LNCAP (cell line): ENCODE results near the gene MPRIP.

Experiments used
- TF ChIP-seq, protein P1 (sequence below): fragments of 450-650 bp; IDR thresholded peaks from 2 replicates; pipeline ENCODE4 v1.5.1; 2017; ENCODE audit warnings: mild to moderate bottlenecking

MPRIP gene

GRCh38 chr17:17082878-17083277 lies 40.6 kb downstream of the MPRIP start:
- TF ChIP-seq, protein P1, sequence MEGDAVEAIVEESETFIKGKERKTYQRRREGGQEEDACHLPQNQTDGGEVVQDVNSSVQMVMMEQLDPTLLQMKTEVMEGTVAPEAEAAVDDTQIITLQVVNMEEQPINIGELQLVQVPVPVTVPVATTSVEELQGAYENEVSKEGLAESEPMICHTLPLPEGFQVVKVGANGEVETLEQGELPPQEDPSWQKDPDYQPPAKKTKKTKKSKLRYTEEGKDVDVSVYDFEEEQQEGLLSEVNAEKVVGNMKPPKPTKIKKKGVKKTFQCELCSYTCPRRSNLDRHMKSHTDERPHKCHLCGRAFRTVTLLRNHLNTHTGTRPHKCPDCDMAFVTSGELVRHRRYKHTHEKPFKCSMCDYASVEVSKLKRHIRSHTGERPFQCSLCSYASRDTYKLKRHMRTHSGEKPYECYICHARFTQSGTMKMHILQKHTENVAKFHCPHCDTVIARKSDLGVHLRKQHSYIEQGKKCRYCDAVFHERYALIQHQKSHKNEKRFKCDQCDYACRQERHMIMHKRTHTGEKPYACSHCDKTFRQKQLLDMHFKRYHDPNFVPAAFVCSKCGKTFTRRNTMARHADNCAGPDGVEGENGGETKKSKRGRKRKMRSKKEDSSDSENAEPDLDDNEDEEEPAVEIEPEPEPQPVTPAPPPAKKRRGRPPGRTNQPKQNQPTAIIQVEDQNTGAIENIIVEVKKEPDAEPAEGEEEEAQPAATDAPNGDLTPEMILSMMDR, result no peak

DNA sequence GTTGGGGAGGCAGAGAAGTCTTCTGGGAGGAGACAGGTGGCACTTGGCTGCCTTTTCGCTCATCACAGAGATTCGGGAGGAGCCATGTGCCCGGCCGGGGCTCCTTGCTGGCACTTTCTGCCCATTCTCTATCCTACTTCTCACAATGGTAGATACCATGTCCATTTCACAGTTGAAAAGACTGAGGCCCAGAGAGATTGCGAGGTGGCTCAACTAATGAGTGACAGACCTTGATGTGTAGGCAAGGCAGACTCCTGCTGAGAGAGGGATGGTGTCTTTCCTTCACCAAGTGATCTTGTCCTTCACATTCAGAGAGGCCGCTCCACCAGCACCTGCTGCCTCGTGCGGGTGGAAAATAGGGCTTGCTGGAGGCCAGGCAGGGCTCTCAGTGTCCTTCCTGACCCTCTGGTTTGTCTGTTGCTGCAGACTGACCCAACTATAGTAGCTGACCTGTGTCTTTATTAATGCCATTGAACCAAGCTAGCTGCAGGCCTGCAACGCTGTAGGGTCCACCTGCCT lies 42.1 kb downstream of the MPRIP start:
- TF ChIP-seq, protein P1, result no peak

- TF ChIP-seq, protein P1, result no peak
Measured at GRCh38 chr17:17084941-17085340, 42.7 kb downstream of the MPRIP start.

DNA sequence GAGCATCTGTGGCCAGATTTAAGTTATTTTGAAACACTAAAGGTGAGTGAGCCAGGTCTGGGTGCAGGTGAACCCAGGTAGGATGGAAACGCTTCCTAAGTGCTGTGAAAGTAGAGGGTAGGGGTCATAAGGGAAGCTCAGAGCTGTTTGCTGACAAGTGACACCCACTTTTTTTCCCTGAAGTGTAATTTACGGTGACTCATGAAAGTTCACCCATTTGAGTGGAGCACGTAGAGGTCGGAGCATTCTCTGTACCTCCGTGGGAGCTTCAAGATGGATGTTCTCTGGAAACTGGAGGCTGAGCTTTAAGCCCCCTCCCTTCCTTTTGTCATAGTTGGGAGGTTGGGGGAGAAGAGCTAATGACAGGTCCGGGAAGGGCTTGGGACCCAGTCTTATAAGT lies 44.3 kb downstream of the MPRIP start:
- TF ChIP-seq, protein P1, result no peak

GRCh38 chr17:17087424-17088015 lies 45.3 kb downstream of the MPRIP start:
- TF ChIP-seq, protein P1, result no peak

DNA sequence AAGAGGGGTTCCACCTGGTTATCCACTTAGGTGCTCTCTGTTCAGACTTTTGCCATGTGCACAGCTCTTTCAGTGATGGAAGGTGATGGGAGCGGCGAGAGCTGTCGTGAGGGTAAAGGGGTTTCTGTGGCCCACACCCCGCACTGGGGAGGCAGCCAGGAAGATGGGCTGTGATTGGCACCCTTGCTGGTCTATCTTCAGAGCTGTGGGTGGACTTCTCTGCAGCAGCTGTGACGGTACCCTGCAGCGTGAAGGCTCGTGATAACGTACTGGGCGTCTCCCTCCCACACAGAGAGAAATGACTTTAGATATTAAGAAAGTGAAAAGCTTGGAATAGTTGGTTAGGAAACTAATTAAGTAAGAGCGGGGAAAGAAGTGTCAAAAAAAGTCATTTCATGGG lies 45.8 kb downstream of the MPRIP start:
- TF ChIP-seq, protein P1, result no peak

DNA sequence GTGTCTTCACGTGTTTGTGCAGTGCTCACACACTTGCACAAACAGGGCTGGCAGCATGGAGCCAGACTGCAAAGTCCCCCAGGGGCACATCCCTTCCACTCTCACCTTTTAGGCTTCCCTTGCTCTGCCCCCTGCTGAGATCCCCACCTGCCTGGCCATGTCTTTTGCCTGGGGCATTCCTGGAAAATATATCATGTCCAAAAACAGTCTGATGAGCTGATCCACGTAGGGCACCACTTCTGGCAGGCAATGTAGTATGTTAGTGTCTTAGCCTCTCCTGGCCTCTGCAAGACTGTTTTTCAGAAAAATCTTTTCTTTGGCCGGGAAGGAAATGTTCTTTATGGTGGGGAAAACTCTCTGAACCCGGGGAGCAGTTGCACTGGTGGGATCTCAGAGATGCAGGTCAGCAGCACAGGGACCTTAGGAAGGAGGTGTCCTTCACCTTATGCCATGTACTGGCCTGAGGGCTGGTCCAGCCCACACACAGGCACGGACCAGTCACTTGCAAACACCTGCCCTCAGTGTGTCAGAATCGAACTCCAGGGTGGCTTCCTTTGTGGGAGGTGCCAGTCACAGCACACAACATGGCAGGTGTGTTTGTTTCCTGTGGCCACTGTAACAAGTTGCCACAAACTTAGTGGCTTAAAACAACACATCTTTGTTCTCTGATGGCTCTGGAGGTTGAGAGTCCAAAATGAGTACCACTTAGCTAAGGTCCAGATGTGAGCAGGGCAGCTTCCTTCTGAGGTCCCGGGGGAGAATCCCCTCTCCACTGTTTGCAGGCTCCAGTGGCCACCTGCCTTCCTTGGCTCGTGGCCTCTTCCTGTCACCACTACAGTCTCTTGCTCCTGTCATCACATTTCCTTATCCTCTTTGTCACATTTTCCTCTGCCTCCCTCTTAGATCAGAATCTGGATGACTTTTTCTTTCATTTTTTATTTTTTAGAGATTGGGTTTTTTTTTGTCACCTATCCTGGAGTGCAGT lies 46.6 kb downstream of the MPRIP start:
- TF ChIP-seq, protein P1, result no peak
